Adrenal gland (tissue), 5 donors: ENCODE measurements around the gene TUBA8.

Source experiments
- POLR2A ChIP-seq, 2 donors: fragments of 450-650 bp; IDR thresholded peaks; one replicate each; pipeline ENCODE4 v1.6.1; 2017; ENCODE audit warnings: antibody characterized with exemption in 2 of 2, mild to moderate bottlenecking in 2 of 2, moderate library complexity in 1 of 2
- TF ChIP-seq, protein P1 (sequence below), 6 experiments: fragments of 450-650 bp in 4 of 6; fragments of 200-600 bp in 2 of 6; sonication (generic) in 1 of 6; IDR thresholded peaks; 1 replicate in 5 of 6; 2 replicates in 1 of 6; pipeline versions ENCODE4 v1.5.1 to v1.8.0; 2016 to 2021; ENCODE audit warnings: antibody characterized with exemption in 6 of 6, mild to moderate bottlenecking in 2 of 6, moderate library complexity in 1 of 6
- donor health status: DM: no; HTN: no; CAD: no.

DNA sequence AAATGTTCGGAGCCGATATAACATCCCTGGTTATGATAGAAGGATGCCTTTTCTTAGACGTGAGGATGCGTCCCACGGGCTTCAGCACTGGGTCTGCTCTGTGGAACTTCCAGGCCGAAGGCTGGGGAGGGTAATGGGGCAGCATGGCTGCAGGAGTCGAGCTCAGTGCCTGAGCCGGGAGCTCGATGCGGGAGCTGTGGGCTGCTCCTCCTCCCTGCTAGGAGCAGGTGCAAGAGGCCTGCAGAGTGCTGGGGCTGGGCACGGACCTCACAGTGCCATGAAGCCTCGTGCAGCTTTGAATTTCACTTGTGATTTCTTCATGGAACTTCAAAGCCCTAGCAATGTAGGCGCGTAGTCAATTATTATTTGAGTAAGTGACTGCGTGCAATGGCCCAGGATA is 6.0 kb downstream of the TUBA8 start:
- TF ChIP-seq, protein P1, sequence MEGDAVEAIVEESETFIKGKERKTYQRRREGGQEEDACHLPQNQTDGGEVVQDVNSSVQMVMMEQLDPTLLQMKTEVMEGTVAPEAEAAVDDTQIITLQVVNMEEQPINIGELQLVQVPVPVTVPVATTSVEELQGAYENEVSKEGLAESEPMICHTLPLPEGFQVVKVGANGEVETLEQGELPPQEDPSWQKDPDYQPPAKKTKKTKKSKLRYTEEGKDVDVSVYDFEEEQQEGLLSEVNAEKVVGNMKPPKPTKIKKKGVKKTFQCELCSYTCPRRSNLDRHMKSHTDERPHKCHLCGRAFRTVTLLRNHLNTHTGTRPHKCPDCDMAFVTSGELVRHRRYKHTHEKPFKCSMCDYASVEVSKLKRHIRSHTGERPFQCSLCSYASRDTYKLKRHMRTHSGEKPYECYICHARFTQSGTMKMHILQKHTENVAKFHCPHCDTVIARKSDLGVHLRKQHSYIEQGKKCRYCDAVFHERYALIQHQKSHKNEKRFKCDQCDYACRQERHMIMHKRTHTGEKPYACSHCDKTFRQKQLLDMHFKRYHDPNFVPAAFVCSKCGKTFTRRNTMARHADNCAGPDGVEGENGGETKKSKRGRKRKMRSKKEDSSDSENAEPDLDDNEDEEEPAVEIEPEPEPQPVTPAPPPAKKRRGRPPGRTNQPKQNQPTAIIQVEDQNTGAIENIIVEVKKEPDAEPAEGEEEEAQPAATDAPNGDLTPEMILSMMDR (IDR thresholded peaks at IDR 0.05), result no peak
- no peak for TF ChIP-seq POLR2A (IDR thresholded peaks at IDR 0.05)
